HTR-8/SVneo (cell line): ENCODE results near the gene CALN1.

Experiments used
- DNase-seq: peaks from one replicate; pipeline ENCODE4 v3.0.0; 2011; ENCODE audit warnings: low spot score, mixed read lengths; ENCODE audit not compliant: insufficient read length
- FAIRE-seq: peaks from 2 replicates; lab custom pipeline; 2011; peaks lifted over from hg19 to GRCh38; lab: Jason Lieb, UNC

Gene CALN1

GRCh38 chr7:72278550-72278949 lies 133.6 kb downstream of the CALN1 start:
- no peak for DNase-seq
- FAIRE-seq, result no peak

- DNase-seq (no peak), FAIRE-seq (no peak)
Observed at GRCh38 chr7:72275382-72276070, 136.6 kb downstream of the CALN1 start.

GRCh38 chr7:72272479-72272878 lies 139.7 kb downstream of the CALN1 start:
- FAIRE-seq (no peak), DNase-seq (no peak)

- DNase-seq (no peak), FAIRE-seq (no peak)
Observed at GRCh38 chr7:72268796-72269195, 143.3 kb downstream of the CALN1 start.

- DNase-seq (no peak), FAIRE-seq (no peak)
Observed at GRCh38 chr7:72268090-72268489, 144.0 kb downstream of the CALN1 start.

- DNase-seq (no peak), FAIRE-seq (no peak)
Observed at GRCh38 chr7:72267291-72267800, 144.8 kb downstream of the CALN1 start.

- DNase-seq (no peak), FAIRE-seq (no peak)
Observed at GRCh38 chr7:72266771-72267170, 145.4 kb downstream of the CALN1 start.

GRCh38 chr7:72265071-72265904 lies 146.8 kb downstream of the CALN1 start:
- DNase-seq, result no peak

GRCh38 chr7:72260406-72260805 lies 151.7 kb downstream of the CALN1 start:
- FAIRE-seq, result no peak

More at GRCh38 chr7:72265071-72265904, 146.8 kb downstream of the CALN1 start:
- FAIRE-seq, result no peak

GRCh38 chr7:72258074-72258473 lies 154.1 kb downstream of the CALN1 start:
- no peak for FAIRE-seq
- DNase-seq, result no peak

More at GRCh38 chr7:72260406-72260805, 151.7 kb downstream of the CALN1 start:
- DNase-seq, result no peak

GRCh38 chr7:72254455-72254854 lies 157.7 kb downstream of the CALN1 start:
- DNase-seq (no peak), FAIRE-seq (no peak)

GRCh38 chr7:72249106-72249505 lies 163.0 kb downstream of the CALN1 start:
- FAIRE-seq (no peak), DNase-seq (no peak)

GRCh38 chr7:72244826-72245398 lies 167.2 kb downstream of the CALN1 start:
- FAIRE-seq (no peak), DNase-seq (no peak)

- DNase-seq, result no peak
Observed at GRCh38 chr7:72243329-72243728, 168.8 kb downstream of the CALN1 start.

GRCh38 chr7:72235351-72235750 lies 176.8 kb downstream of the CALN1 start:
- FAIRE-seq (no peak), DNase-seq (no peak)

More at GRCh38 chr7:72243329-72243728, 168.8 kb downstream of the CALN1 start:
- no peak for FAIRE-seq

- DNase-seq (no peak), FAIRE-seq (no peak)
Observed at GRCh38 chr7:72234086-72234485, 178.1 kb downstream of the CALN1 start.

GRCh38 chr7:72230281-72230680 lies 181.9 kb downstream of the CALN1 start:
- FAIRE-seq (no peak), DNase-seq (no peak)

- DNase-seq (no peak), FAIRE-seq (no peak)
Observed at GRCh38 chr7:72223351-72223750, 188.8 kb downstream of the CALN1 start.

- FAIRE-seq (no peak), DNase-seq (no peak)
Observed at GRCh38 chr7:72222136-72222535, 190.0 kb downstream of the CALN1 start.

- no peak for DNase-seq
- no peak for FAIRE-seq
Observed at GRCh38 chr7:72219500-72219899, 192.6 kb downstream of the CALN1 start.

GRCh38 chr7:72217151-72217550 lies 195.0 kb downstream of the CALN1 start:
- FAIRE-seq, result no peak

More at GRCh38 chr7:72217151-72217550, 195.0 kb downstream of the CALN1 start:
- DNase-seq, result no peak
